ENCODE results near the gene DCST2. TPM values are rescaled to one million over a fixed set of nuclear protein-coding genes. Genes with fewer than 3 reads are reported as not detected.

DCST2 gene
- polyA plus RNA-seq, 2 of the 4 experiments (the other 2 are of a cell fraction): 0.23 to 1.0 TPM

DNA sequence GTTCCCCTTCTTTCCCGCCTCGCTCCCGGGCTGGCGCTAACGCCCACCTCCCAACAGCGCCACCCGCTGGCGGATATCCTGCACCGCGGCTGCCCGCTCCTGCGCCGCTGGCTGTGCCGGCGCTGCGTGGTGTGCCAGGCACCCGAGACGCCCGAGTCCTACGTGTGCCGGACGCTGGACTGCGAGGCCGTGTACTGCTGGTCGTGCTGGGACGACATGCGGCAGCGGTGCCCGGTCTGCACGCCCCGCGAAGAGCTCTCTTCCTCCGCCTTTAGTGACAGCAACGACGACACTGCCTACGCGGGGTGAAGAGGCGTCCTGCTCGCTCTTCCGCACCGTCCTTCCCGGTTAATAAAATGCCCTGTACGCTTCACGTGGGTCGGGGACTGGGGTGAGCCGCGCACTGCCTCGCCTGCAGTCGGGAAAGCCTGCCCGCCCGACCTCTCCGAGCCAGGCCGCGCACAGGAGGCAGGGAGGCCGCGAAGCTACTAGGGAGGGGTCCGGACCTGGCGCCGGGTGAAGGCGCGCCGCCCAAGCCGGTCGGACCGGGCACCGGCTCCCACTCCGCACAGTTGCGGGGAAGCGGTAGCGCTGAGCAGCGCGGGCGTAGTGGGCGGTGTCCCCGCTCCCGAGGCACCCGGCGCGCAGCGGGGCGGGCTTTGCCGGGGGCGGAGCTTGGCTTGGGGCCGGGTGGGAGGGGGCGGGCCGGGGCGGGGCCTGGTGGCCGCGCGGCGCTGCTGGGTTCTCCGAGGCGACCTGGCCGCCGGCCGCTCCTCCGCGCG is 17.2 kb upstream of the DCST2 start, which contains the start of gene ADAM15 (continued):
- TF ChIP-seq FOXS1 (CRISPR knock-in tag; IDR thresholded peaks at IDR 0.05) (no peak), EHF (CRISPR knock-in tag; IDR thresholded peaks at IDR 0.05) (no peak), BHLHE40 (IDR thresholded peaks at IDR 0.05; ENCODE audit: low read depth, low read length) (peak; percentile 29; the same call in 1 of the 2 replicates)
- TF ChIP-seq, protein P1, sequence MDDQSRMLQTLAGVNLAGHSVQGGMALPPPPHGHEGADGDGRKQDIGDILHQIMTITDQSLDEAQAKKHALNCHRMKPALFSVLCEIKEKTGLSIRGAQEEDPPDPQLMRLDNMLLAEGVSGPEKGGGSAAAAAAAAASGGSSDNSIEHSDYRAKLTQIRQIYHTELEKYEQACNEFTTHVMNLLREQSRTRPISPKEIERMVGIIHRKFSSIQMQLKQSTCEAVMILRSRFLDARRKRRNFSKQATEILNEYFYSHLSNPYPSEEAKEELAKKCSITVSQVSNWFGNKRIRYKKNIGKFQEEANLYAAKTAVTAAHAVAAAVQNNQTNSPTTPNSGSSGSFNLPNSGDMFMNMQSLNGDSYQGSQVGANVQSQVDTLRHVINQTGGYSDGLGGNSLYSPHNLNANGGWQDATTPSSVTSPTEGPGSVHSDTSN (IDR thresholded peaks at IDR 0.05): peak; percentile 42; the same call in 1 of the 2 replicates
- TF ChIP-seq, protein P2, sequence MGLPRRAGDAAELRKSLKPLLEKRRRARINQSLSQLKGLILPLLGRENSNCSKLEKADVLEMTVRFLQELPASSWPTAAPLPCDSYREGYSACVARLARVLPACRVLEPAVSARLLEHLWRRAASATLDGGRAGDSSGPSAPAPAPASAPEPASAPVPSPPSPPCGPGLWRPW (IDR thresholded peaks at IDR 0.05): no peak
- TF ChIP-seq, protein P3, sequence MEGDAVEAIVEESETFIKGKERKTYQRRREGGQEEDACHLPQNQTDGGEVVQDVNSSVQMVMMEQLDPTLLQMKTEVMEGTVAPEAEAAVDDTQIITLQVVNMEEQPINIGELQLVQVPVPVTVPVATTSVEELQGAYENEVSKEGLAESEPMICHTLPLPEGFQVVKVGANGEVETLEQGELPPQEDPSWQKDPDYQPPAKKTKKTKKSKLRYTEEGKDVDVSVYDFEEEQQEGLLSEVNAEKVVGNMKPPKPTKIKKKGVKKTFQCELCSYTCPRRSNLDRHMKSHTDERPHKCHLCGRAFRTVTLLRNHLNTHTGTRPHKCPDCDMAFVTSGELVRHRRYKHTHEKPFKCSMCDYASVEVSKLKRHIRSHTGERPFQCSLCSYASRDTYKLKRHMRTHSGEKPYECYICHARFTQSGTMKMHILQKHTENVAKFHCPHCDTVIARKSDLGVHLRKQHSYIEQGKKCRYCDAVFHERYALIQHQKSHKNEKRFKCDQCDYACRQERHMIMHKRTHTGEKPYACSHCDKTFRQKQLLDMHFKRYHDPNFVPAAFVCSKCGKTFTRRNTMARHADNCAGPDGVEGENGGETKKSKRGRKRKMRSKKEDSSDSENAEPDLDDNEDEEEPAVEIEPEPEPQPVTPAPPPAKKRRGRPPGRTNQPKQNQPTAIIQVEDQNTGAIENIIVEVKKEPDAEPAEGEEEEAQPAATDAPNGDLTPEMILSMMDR (IDR thresholded peaks at IDR 0.05): peak; percentile 89

DNA sequence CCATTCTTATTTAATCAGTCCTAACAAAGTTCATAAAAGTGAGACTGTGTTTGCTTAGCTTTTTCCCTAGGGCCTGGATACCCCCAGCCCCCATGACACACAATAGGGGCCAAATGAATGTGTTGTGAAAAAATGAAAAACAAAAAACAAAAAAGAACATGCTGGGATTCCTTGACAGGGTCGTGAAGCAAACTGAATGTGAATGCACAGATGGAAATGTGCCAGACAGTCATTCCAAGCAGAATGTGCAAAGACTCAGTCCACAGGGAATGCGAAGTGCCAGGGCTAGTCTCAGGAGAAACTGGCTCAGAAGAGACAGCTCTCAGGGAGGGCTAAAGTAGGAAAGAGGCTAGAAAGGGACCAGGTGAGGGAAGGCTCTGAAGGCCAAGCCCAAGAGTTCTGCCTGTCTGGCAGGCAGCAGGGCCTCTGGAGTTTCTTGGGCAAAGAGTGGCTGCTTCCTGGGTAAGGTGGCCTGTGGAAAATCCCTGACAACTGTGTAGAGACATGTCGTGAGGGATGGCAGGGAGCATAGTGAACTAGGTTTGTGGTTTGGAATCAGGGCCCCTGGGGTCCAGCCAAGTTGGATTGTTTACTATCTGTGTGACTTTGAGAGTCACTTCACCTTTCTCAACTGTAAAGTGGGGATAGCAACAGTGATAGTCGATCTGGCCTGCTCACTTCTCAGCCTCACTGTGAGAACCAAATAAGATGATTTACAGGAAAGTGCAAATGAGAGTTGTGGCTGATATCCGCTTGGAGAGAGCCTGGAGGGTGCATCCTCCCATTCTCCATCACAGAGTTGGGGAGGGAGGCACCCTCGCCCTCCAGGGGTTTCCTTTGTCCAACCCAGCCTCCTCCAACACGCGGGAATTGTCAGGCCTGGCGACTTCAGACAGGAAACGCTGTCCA is 16.3 kb upstream of the DCST2 start:
- Histone ChIP-seq H3K9me3 (no peaks in the 10 kb centered on the region), H3K4me1 (peaks cover 30% of the 10 kb centered on the region), H3K4me3 (peak overlapping the region; percentile 94), H3K4me2 (peak overlapping the region; percentile 97), H3K27ac (peak overlapping the region; percentile 93 to 94)
- ChIA-PET CTCF (interaction anchor here (1.0 to 27.3 kb wide), 10 partner anchors 11 to 446 kb away, joined by 3 to 350 read pairs (median 3); partner anchors contain the start of genes EFNA3, EFNA4 and KRTCAP2), POLR2A (interaction anchor here (1.2 to 1.4 kb wide), 4 partner anchors 10 to 76 kb away, joined by 3 to 6 read pairs (median 3); no protein-coding TSS in a partner anchor)
- WGBS (ENCODE audit: missing lambda C conversion rate): 22% methylated on average over 10 of the region's 10 CpGs
- no peak for FAIRE-seq
- TF ChIP-seq NPAS2 (CRISPR knock-in tag; IDR thresholded peaks at IDR 0.05; ENCODE audit: borderline replicate concordance): no peak
- TF ChIP-seq BHLHE40 (IDR thresholded peaks at IDR 0.05; ENCODE audit: low read depth, low read length): no peak
- TF ChIP-seq SMC3 (IDR thresholded peaks at IDR 0.05): no peak
- no peak for TF ChIP-seq KDM1A (IDR thresholded peaks at IDR 0.05; ENCODE audit: low read depth)
- peak; percentile 46; the same call in 1 of the 2 replicates for TF ChIP-seq FOXS1 (CRISPR knock-in tag; IDR thresholded peaks at IDR 0.05)
- no peak for TF ChIP-seq CHD4 (IDR thresholded peaks at IDR 0.05; ENCODE audit: borderline replicate concordance)
- TF ChIP-seq HDAC2 (IDR thresholded peaks at IDR 0.05): no peak
- TF ChIP-seq, protein P4, sequence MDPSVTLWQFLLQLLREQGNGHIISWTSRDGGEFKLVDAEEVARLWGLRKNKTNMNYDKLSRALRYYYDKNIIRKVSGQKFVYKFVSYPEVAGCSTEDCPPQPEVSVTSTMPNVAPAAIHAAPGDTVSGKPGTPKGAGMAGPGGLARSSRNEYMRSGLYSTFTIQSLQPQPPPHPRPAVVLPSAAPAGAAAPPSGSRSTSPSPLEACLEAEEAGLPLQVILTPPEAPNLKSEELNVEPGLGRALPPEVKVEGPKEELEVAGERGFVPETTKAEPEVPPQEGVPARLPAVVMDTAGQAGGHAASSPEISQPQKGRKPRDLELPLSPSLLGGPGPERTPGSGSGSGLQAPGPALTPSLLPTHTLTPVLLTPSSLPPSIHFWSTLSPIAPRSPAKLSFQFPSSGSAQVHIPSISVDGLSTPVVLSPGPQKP (IDR thresholded peaks at IDR 0.05; ENCODE audit: low read depth, low read length): no peak
- TF ChIP-seq EP300 (IDR thresholded peaks at IDR 0.05): no peak
- TF ChIP-seq HEYL (CRISPR knock-in tag; IDR thresholded peaks at IDR 0.05): no peak
- peak; percentile 75; the same call in 1 of the 2 replicates for TF ChIP-seq ATOH8 (CRISPR knock-in tag; IDR thresholded peaks at IDR 0.05; ENCODE audit: low read depth)
- TF ChIP-seq JUNB (IDR thresholded peaks at IDR 0.05): no peak
- no peak for TF ChIP-seq POLR2A (IDR thresholded peaks at IDR 0.05; ENCODE audit: low read length)
- TF ChIP-seq HOXB5 (CRISPR knock-in tag; IDR thresholded peaks at IDR 0.05): peak; percentile 73; the same call in 1 of the 2 replicates
- TF ChIP-seq CEBPB (IDR thresholded peaks at IDR 0.05): no peak
- TF ChIP-seq, protein P5, sequence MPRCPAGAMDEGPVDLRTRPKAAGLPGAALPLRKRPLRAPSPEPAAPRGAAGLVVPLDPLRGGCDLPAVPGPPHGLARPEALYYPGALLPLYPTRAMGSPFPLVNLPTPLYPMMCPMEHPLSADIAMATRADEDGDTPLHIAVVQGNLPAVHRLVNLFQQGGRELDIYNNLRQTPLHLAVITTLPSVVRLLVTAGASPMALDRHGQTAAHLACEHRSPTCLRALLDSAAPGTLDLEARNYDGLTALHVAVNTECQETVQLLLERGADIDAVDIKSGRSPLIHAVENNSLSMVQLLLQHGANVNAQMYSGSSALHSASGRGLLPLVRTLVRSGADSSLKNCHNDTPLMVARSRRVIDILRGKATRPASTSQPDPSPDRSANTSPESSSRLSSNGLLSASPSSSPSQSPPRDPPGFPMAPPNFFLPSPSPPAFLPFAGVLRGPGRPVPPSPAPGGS (IDR thresholded peaks at IDR 0.05): no peak
- TF ChIP-seq EHF (CRISPR knock-in tag; IDR thresholded peaks at IDR 0.05): no peak
- TF ChIP-seq FOSB (CRISPR knock-in tag; IDR thresholded peaks at IDR 0.05): no peak
- TF ChIP-seq RFX5 (IDR thresholded peaks at IDR 0.05): no peak
- no peak for TF ChIP-seq ZNF302 (CRISPR knock-in tag; IDR thresholded peaks at IDR 0.05)
- no peak for DNase-seq (ENCODE audit: low read depth in 1 of 2, low spot score in 1 of 2)
- ATAC-seq: no peak

Data from A549 (cell line).